Common myeloid progenitor, CD34-positive (primary cell): ENCODE results near the gene MACROD2.
A peak's percentile ranks its signal among the peaks of the same experiment; 100 is the strongest.

Source experiments
- CTCF ChIA-PET: fragments of 350-600 bp; sonication (Branson Sonifier 250); formaldehyde crosslinking; loops from one replicate; lab custom pipeline; 2021; ENCODE audit warnings: antibody characterized with exemption; lab: Charles Lee
- POLR2A ChIA-PET: fragments of 350-600 bp; sonication (Branson Sonifier 250); formaldehyde crosslinking; loops from one replicate; lab custom pipeline; 2021; ENCODE audit warnings: antibody characterized with exemption; lab: Charles Lee
- DNase-seq, 3 donors: peaks; one replicate each; pipeline versions ENCODE4 v3.0.0 to v3.0.0-alpha.2; 2013
- H3K27ac ChIP-seq, 2 experiments: 1 replicate in 1 of 2; 2 replicates in 1 of 2; pipeline ENCODE4 v1.7.0; 2013; ENCODE audit warnings: inconsistent platforms in 2 of 2, low read length in 2 of 2, mild to moderate bottlenecking in 2 of 2, low read depth in 1 of 2, moderate library complexity in 1 of 2; ENCODE audit not compliant: severe bottlenecking in 2 of 2, insufficient read depth in 1 of 2, poor library complexity in 1 of 2
- H3K27me3 ChIP-seq, 5 experiments: replicated peaks in 2 of 5; 1 replicate in 3 of 5; 2 replicates in 2 of 5; pipeline versions ENCODE4 v1.6.1 to v1.7.0; 2013; ENCODE audit warnings: low read length in 4 of 5, mild to moderate bottlenecking in 2 of 5, moderate library complexity in 2 of 5, inconsistent platforms in 1 of 5; ENCODE audit not compliant: insufficient read depth in 5 of 5, control insufficient read depth in 4 of 5
- H3K36me3 ChIP-seq, 4 experiments: 1 replicate in 2 of 4; 2 replicates in 2 of 4; pipeline versions ENCODE4 v1.6.1 to v1.7.0; 2013; ENCODE audit warnings: low read length in 3 of 4, control low read depth in 1 of 4, mild to moderate bottlenecking in 1 of 4; ENCODE audit not compliant: control insufficient read depth in 4 of 4, insufficient read depth in 4 of 4
- H3K4me1 ChIP-seq, 4 experiments: 1 replicate in 3 of 4; 2 replicates in 1 of 4; pipeline versions ENCODE4 v1.6.1 to v1.7.1; 2013; ENCODE audit warnings: low read length in 3 of 4, mild to moderate bottlenecking in 3 of 4, control low read depth in 1 of 4, inconsistent platforms in 1 of 4, moderate library complexity in 1 of 4; ENCODE audit not compliant: control insufficient read depth in 4 of 4, insufficient read depth in 4 of 4; ENCODE audit errors: control extremely low read depth in 1 of 4
- H3K4me3 ChIP-seq, 7 experiments: 1 replicate in 4 of 7; 2 replicates in 3 of 7; pipeline versions ENCODE4 v1.5.1 to v1.7.0; 2013; ENCODE audit warnings: mild to moderate bottlenecking in 7 of 7, low read length in 6 of 7, moderate library complexity in 6 of 7, inconsistent platforms in 2 of 7, low read depth in 2 of 7, control low read depth in 1 of 7; ENCODE audit not compliant: insufficient read depth in 4 of 7, control insufficient read depth in 1 of 7; ENCODE audit errors: extremely low read depth in 1 of 7
- H3K9me3 ChIP-seq, 5 experiments: 1 replicate in 4 of 5; 2 replicates in 1 of 5; pipeline versions ENCODE4 v1.6.1 to v1.7.1; 2013; ENCODE audit warnings: low read length in 4 of 5, mild to moderate bottlenecking in 2 of 5, inconsistent platforms in 1 of 5, low read depth in 1 of 5, moderate library complexity in 1 of 5; ENCODE audit not compliant: control insufficient read depth in 4 of 5, insufficient read depth in 2 of 5; ENCODE audit errors: control extremely low read depth in 1 of 5
- WGBS: methylation state at CpG from one replicate; pipeline ENCODE4 v1.1.5; 2013; ENCODE audit not compliant: insufficient coverage; 5-methylcytosine and 5-hydroxymethylcytosine counted together

The MACROD2 gene

GRCh38 chr20:14928083-14928482 lies 932.8 kb downstream of the MACROD2 start:
- Histone ChIP-seq H3K4me3 (no peak overlapping the region), H3K4me1 (no peaks in the 10 kb centered on the region)
- POLR2A ChIA-PET, result interaction anchor here (0.6 kb wide), 1 partner anchor 83 kb away, joined by 3 read pairs; no protein-coding TSS in a partner anchor

GRCh38 chr20:14929388-14929787 lies 934.1 kb downstream of the MACROD2 start:
- DNase-seq, result no peak
- no peaks in the 10 kb centered on the region for H3K36me3 ChIP-seq
- POLR2A ChIA-PET, result no interaction called here
- H3K27me3 ChIP-seq, result no peaks in the 10 kb centered on the region
- H3K27ac ChIP-seq, result no peak overlapping the region
- no peaks in the 10 kb centered on the region for H3K4me1 ChIP-seq
- H3K9me3 ChIP-seq, result no peaks in the 10 kb centered on the region
- WGBS, result 95% methylated on average over 4 of the region's 8 CpGs
- CTCF ChIA-PET, result no interaction called here
- H3K4me3 ChIP-seq, result no peak overlapping the region

More at GRCh38 chr20:14928083-14928482, 932.8 kb downstream of the MACROD2 start:
- CTCF ChIA-PET, result no interaction called here
- H3K9me3 ChIP-seq, result no peaks in the 10 kb centered on the region
- no peaks in the 10 kb centered on the region for H3K27me3 ChIP-seq
- WGBS, result 80% methylated on average over 1 of the region's 3 CpGs
- DNase-seq, result peak in 1 of 3 donors; percentile 46
- H3K36me3 ChIP-seq, result no peaks in the 10 kb centered on the region
- no peak overlapping the region for H3K27ac ChIP-seq

GRCh38 chr20:14932040-14932439 lies 936.7 kb downstream of the MACROD2 start:
- Histone ChIP-seq H3K36me3 (no peaks in the 10 kb centered on the region), H3K27ac (no peak overlapping the region), H3K4me1 (no peaks in the 10 kb centered on the region), H3K27me3 (no peaks in the 10 kb centered on the region), H3K4me3 (no peak overlapping the region), H3K9me3 (no peaks in the 10 kb centered on the region)
- DNase-seq, result no peak
- WGBS, result 100% methylated on average over 2 of the region's 4 CpGs
- ChIA-PET POLR2A (no interaction called here), CTCF (no interaction called here)

- no peak overlapping the region for H3K4me3 ChIP-seq
- WGBS, result no CpG with 5 or more reads among the region's 1 CpG
- H3K9me3 ChIP-seq, result no peaks in the 10 kb centered on the region
- CTCF ChIA-PET, result no interaction called here
- DNase-seq, result no peak
- H3K27me3 ChIP-seq, result no peaks in the 10 kb centered on the region
- no peaks in the 10 kb centered on the region for H3K36me3 ChIP-seq
- no peaks in the 10 kb centered on the region for H3K4me1 ChIP-seq
- H3K27ac ChIP-seq, result no peak overlapping the region
- POLR2A ChIA-PET, result no interaction called here
Observed at GRCh38 chr20:14935285-14935684, 940.0 kb downstream of the MACROD2 start.

GRCh38 chr20:14937021-14937420 lies 941.7 kb downstream of the MACROD2 start:
- H3K27ac ChIP-seq, result no peak overlapping the region
- H3K4me3 ChIP-seq, result no peak overlapping the region
- H3K9me3 ChIP-seq, result no peaks in the 10 kb centered on the region
- WGBS, result 89% methylated on average over 3 of the region's 3 CpGs
- POLR2A ChIA-PET, result no interaction called here
- H3K36me3 ChIP-seq, result no peaks in the 10 kb centered on the region
- CTCF ChIA-PET, result no interaction called here
- no peaks in the 10 kb centered on the region for H3K27me3 ChIP-seq
- no peaks in the 10 kb centered on the region for H3K4me1 ChIP-seq
- no peak for DNase-seq

- no peak overlapping the region for H3K27ac ChIP-seq
- ChIA-PET POLR2A (no interaction called here), CTCF (no interaction called here)
- no peak for DNase-seq
- no peaks in the 10 kb centered on the region for H3K36me3 ChIP-seq
- no peaks in the 10 kb centered on the region for H3K9me3 ChIP-seq
- WGBS, result no CpG with 5 or more reads among the region's 2 CpGs
- H3K4me3 ChIP-seq, result no peak overlapping the region
- no peaks in the 10 kb centered on the region for H3K27me3 ChIP-seq
- no peaks in the 10 kb centered on the region for H3K4me1 ChIP-seq
Observed at GRCh38 chr20:14937846-14938245, 942.5 kb downstream of the MACROD2 start.

GRCh38 chr20:14947536-14947935 lies 952.2 kb downstream of the MACROD2 start:
- Histone ChIP-seq H3K36me3 (no peaks in the 10 kb centered on the region), H3K4me3 (no peak overlapping the region), H3K27ac (no peak overlapping the region), H3K4me1 (no peaks in the 10 kb centered on the region), H3K27me3 (no peaks in the 10 kb centered on the region), H3K9me3 (no peaks in the 10 kb centered on the region)
- 83% methylated on average over 1 of the region's 1 CpG for WGBS
- ChIA-PET CTCF (no interaction called here), POLR2A (no interaction called here)
- no peak for DNase-seq
